ENCODE data around the gene PRSS38.

DNA sequence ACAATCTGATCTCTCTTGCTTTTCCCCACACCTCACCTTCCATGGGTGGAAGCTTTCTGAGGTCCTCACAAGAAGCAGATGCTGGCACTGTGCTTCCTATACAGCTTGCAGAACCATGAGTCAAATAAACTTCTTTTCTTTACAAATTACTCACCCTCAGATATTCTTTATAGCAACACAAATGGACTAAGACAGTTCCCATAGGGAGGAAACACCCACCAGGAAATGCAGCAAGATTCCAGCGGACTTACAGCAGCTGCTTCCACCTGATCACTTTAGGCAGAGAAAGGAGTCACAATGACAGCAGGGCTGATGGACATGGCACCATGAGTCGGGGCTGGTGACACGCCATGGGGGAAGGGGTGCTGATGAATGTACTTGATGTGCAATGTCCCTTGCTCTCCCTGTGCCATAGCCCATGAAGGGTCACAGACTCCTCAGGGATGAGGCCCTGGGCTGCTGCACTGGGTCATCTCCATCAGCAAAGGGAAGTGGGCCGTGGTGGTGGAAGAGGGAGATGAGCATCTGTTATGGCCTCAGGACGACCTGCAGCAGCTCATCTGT lies 53.9 kb downstream of the PRSS38 start:
- TF ChIP-seq, protein P1, sequence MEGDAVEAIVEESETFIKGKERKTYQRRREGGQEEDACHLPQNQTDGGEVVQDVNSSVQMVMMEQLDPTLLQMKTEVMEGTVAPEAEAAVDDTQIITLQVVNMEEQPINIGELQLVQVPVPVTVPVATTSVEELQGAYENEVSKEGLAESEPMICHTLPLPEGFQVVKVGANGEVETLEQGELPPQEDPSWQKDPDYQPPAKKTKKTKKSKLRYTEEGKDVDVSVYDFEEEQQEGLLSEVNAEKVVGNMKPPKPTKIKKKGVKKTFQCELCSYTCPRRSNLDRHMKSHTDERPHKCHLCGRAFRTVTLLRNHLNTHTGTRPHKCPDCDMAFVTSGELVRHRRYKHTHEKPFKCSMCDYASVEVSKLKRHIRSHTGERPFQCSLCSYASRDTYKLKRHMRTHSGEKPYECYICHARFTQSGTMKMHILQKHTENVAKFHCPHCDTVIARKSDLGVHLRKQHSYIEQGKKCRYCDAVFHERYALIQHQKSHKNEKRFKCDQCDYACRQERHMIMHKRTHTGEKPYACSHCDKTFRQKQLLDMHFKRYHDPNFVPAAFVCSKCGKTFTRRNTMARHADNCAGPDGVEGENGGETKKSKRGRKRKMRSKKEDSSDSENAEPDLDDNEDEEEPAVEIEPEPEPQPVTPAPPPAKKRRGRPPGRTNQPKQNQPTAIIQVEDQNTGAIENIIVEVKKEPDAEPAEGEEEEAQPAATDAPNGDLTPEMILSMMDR (IDR thresholded peaks at IDR 0.05; ENCODE audit: low read depth, low read length), result no peak
- no peak for TF ChIP-seq EZH2phosphoT487 (IDR thresholded peaks at IDR 0.05; ENCODE audit: low read depth)

Measured in OCI-LY3 (cell line).